AG10803 (cell line): ENCODE data around the gene CSH2.
"Not testable (repeated sequence)": the region's sequence is repeated elsewhere in the genome, so short reads cannot be mapped to it uniquely, and the experiment has no call there.

ENCODE experiments used
- DNase-seq: peaks from one replicate; pipeline ENCODE4 v3.0.0; 2010; ENCODE audit warnings: low read depth
- H3K4me3 ChIP-seq: 2 replicates; pipeline ENCODE4 v1.5.1; 2011; ENCODE audit warnings: mild to moderate bottlenecking, low read length, control low read depth
- TF ChIP-seq, protein P1 (sequence below): conservative IDR thresholded peaks from 2 replicates; pipeline ENCODE4 v1.5.1; 2011; ENCODE audit warnings: mild to moderate bottlenecking, low read length, control low read depth, inconsistent platforms

CSH2 gene

DNA sequence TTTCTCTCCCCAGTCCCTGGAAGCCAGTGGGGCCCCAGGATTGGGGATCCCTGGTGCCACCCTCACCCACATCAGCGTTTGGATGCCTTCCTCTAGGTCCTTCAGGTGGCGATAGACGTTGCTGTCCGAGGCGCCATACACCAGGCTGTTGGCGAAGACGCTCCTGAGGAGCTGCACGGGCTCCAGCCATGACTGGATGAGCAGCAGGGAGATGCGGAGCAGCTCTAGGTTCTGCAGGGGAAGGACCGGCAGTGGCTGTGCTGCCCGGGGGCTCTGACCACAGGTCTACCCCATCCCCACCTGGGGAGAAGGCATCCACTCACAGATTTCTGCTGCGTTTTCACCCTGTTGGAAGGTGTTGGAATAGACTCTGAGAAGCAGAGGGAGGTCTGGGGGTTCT is 7.2 kb upstream of the CSH2 start:
- H3K4me3 ChIP-seq: no peak overlapping the region
- TF ChIP-seq, protein P1, sequence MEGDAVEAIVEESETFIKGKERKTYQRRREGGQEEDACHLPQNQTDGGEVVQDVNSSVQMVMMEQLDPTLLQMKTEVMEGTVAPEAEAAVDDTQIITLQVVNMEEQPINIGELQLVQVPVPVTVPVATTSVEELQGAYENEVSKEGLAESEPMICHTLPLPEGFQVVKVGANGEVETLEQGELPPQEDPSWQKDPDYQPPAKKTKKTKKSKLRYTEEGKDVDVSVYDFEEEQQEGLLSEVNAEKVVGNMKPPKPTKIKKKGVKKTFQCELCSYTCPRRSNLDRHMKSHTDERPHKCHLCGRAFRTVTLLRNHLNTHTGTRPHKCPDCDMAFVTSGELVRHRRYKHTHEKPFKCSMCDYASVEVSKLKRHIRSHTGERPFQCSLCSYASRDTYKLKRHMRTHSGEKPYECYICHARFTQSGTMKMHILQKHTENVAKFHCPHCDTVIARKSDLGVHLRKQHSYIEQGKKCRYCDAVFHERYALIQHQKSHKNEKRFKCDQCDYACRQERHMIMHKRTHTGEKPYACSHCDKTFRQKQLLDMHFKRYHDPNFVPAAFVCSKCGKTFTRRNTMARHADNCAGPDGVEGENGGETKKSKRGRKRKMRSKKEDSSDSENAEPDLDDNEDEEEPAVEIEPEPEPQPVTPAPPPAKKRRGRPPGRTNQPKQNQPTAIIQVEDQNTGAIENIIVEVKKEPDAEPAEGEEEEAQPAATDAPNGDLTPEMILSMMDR: no peak
- DNase-seq: no peak

DNA sequence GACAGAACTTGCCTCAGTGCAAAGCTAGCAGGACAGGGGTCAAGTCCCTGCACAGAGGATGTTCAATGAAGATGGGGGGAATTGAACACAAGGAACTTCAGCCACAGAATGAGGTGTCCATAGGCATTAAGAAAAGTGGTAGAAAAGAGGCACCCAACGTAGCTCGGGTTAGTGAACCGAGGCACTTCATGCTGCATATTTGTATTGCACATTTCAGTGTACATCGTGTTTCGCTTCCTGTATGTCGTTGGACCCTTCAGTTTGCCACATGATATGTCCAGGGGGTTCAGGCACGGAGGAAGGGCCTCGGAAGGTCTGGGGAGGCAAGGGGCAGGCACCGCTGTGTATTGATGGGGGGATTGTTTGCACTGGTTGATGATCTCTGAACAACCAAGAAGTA is 4.9 kb upstream of the CSH2 start:
- not testable (repeated sequence) for DNase-seq, H3K4me3 ChIP-seq

DNA sequence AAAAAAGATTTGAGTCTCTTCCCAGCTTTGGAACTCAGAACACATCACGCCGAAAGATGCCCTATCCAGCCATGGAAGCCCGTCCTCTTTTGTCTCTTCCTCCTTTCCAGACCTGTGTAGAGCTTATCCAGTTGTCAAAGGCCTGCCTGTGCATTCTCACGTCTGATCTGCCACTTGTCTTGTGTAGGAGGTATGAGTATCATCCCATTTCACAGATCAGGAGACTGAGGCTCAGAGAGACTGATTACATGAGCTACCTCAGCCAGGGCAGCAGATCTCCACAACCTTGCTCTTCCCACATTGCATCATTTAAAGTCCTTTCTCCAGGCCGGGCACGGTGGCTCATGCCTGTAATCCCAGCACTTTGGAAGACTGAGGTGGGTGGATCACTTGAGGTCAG is 1.2 kb upstream of the CSH2 start:
- not testable (repeated sequence) for H3K4me3 ChIP-seq, DNase-seq

DNA sequence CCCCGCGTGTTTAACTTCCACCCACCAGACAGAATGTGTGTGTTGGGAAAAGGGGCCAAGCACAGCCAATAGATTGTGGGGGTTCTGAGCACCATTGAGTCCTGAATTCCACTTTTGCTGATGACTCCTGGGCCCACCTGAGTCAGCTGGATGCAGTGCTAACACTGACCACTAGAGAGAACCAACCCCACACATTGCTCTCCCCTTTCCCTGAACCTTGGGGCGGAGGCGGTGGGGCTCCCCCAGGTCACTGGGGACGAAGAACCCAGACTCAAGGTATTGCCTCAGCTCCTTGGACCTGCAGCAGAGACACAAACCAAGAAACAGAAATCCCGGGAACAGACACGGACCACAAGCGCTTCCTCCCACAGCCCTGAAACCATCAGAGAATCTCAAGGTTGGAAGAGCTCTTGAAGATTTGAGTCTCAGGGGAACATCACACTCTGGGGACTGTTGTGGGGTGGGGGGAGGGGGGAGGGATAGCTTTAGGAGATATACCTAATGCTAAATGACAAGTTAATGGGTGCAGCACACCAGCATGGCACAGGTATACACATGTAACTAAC is 667 bp upstream of the CSH2 start:
- H3K4me3 ChIP-seq, DNase-seq: not testable (repeated sequence)

DNA sequence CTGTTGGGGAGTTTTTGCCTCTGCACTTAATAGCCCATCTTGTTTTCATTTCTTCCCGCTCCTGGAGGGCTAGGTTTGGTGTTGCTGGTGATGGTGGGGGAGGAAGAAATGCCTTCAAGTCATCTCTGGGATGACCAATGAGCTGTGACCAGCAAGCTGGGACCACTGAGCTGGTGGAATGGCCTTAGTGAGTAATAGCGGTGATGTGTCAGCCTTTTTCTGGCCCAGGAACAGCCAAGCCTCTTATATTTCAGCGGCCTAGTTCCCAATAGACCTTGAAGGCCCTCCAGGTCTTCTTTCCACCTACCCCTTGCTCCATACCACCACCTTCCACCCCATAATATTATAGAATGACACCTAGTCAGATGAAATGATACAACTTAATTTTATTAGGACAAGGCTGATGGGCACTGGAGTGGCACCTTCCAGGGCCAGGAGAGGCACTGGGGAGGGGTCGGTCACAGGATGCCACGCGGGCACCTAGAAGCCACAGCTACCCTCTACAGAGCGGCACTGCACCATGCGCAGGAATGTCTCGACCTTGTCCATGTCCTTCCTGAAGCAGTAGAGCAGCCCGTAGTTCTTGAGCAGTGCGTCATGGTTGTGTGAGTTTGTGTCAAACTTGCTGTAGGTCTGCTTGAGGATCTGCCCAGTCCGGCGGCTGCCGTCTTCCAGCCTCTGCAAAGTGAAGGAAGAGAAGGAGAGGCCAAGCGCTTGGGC is 1.7 kb downstream of the CSH2 start:
- not testable (repeated sequence) for H3K4me3 ChIP-seq, DNase-seq

DNA sequence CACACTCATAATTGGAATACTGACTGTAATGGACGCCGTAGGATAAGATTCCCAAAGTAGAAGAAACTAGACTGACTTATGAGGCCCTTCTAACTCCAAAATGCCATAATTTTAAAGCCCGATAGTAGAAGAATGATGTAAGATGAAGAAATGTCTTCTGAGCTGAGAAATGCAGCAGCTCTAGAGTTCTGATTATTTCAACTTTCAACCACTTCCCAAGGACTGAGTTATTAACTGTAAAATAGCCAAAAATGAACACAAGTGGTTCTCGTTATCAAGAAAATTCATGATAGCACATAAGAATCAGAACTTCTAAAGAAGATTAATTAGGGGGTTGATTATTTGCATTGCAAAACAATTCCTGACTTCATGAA is 3.2 kb downstream of the CSH2 start:
- H3K4me3 ChIP-seq: not testable (repeated sequence)
- peak; percentile 65 for DNase-seq

DNA sequence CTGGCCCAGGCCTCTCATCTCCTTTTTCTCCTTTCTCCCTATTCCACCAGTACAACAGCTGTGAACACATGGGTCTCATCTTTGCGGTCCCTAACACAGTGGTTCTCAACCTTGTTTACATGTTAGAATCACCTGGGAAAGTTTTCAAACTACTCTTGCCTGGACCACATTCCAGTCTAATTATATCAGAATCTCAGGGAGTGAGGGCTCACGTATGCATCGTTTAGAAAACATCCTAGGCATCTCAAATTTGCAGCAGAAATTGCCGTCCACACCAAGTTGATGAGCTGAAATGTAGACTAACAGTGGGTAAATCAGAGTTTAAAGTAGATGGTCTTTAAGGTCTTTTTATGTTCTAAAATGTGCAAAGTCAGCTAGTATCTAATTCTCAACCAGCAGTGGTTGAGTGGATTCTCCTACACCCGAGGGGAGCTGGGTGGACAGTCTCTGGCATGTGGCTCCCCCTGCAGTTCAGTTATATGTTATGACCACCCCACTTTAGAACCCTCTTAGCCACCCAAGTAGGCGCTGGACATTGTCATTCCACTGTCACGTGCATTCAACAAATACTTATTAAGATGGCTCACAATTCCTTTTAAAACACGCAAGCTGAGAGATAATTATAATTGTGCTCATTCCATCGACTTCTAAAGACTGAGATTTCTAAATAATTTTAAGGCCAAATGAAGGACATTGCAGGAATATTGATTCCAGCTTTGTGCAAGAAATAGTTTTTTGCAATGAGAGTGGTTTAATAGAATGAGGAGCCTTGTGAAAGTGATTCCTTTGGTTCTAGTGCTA is 3.8 kb downstream of the CSH2 start:
- TF ChIP-seq, protein P1: peak; percentile 29
- peak; percentile 69 for DNase-seq
- not testable (repeated sequence) for H3K4me3 ChIP-seq

DNA sequence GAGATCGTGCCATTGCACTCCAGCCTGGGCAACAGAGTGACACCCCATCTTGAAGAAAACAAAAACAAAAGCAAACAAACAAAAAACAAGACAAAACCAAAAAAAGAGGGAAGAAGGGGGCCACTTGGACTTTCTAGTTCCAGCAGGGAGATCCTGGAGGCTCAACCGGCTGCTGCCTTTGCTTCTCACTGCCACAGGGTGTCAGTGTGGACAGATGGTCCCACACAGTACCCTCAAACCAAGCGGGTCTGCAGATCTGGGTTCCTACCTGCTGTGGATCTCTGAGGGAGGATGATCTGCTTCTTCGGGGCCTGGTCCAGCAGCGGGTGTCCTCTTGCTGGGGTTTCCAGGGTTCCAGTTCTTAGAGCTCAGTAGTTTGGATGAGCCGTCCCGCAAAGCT is 6.9 kb downstream of the CSH2 start:
- TF ChIP-seq, protein P1: peak; percentile 24; the same call in 1 of the 2 replicates
- DNase-seq, H3K4me3 ChIP-seq: not testable (repeated sequence)

DNA sequence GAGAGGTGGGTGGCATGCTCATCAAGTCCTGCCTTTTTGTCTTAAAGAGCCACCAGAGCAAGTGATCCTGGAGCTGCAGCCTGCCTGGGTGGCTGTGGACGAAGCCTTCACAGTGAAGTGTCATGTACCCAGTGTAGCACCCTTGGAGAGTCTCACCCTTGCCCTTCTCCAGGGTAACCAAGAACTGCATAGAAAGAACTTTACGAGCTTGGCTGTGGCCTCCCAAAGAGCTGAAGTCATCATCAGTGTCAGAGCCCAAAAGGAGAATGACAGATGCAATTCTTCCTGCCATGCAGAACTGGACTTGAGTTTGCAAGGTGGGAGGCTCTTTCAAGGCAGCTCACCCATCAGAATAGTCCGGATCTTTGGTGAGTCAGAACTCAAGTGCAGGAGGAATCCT is 14.2 kb downstream of the CSH2 start:
- TF ChIP-seq, protein P1: no peak
- no peak overlapping the region for H3K4me3 ChIP-seq
- no peak for DNase-seq

DNA sequence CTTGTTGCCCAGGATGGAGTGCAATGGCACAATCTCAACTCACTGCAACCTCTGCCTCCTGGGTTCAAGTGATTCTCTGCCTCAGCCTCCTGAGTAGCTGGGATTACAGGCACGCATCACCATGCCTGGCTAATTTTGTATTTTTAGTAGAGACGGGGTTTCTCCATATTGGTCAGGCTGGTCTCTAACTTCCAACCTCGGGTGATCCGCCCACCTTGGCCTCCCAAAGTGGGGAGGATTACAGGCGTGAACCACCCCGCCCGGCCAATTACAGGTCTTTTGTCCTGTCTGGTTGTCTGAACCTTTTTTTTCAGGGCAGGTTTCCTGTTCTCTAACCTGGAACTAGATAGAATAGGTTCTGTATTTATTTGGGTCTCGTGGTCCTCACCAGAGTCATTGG is 17.1 kb downstream of the CSH2 start:
- H3K4me3 ChIP-seq, DNase-seq: not testable (repeated sequence)
